Loucy (cell line): ENCODE measurements around the gene KCNMA1.

Source experiments
- H2AFZ ChIP-seq: fragments of 200-600 bp; sonication (generic); 2 replicates; pipeline ENCODE4 v1.6.0; 2016; ENCODE audit warnings: antibody characterized with exemption, mild to moderate bottlenecking, low read length, moderate library complexity
- H3F3A ChIP-seq: fragments of 200-600 bp; 2 replicates; pipeline ENCODE4 v1.6.0; 2016; ENCODE audit warnings: antibody characterized with exemption, low read depth, mild to moderate bottlenecking
- H3K27me3 ChIP-seq: fragments of 200-600 bp; sonication (generic); 2 replicates; pipeline ENCODE4 v1.6.1; 2014; ENCODE audit warnings: low read length, mild to moderate bottlenecking; ENCODE audit not compliant: insufficient read depth, poor library complexity, severe bottlenecking
- H3K36me3 ChIP-seq: fragments of 200-600 bp; sonication (generic); 2 replicates; pipeline ENCODE4 v1.6.1; 2016; ENCODE audit warnings: low read length; ENCODE audit not compliant: insufficient read depth
- H3K4me1 ChIP-seq: fragments of 200-600 bp; sonication (generic); 2 replicates; pipeline ENCODE4 v1.5.1; 2014; ENCODE audit warnings: low read length, mild to moderate bottlenecking; ENCODE audit not compliant: insufficient read depth, poor library complexity, severe bottlenecking
- H3K4me2 ChIP-seq: fragments of 200-600 bp; sonication (generic); 2 replicates; pipeline ENCODE4 v1.6.0; 2014; ENCODE audit warnings: antibody characterized with exemption, low read length, low read depth, mild to moderate bottlenecking; ENCODE audit not compliant: poor library complexity, severe bottlenecking
- H3K4me3 ChIP-seq: fragments of 200-600 bp; sonication (generic); 2 replicates; pipeline ENCODE4 v1.5.1; 2014; ENCODE audit warnings: low read length, mild to moderate bottlenecking, mixed read lengths; ENCODE audit not compliant: poor library complexity, severe bottlenecking
- H3K79me2 ChIP-seq: fragments of 200-600 bp; sonication (generic); 2 replicates; pipeline ENCODE4 v1.6.1; 2014; ENCODE audit warnings: low read length; ENCODE audit not compliant: insufficient read depth
- H3K9ac ChIP-seq: fragments of 200-600 bp; sonication (generic); 2 replicates; pipeline ENCODE4 v1.6.0; 2014; ENCODE audit warnings: mild to moderate bottlenecking, low read depth, low read length, moderate library complexity; ENCODE audit not compliant: poor library complexity, severe bottlenecking
- H3K9me2 ChIP-seq: fragments of 200-600 bp; sonication (generic); replicated peaks from 2 replicates; pipeline ENCODE4 v1.6.1; 2016; ENCODE audit warnings: low read depth, low read length, mixed read lengths
- H3K9me3 ChIP-seq: fragments of 200-600 bp; sonication (generic); 2 replicates; pipeline ENCODE4 v1.6.1; 2014; ENCODE audit warnings: mild to moderate bottlenecking, antibody characterized with exemption, low read length, low read depth; ENCODE audit not compliant: insufficient read depth
- H4K20me1 ChIP-seq: fragments of 200-600 bp; sonication (generic); 2 replicates; pipeline ENCODE4 v1.6.0; 2014; ENCODE audit warnings: antibody characterized with exemption, low read length, mild to moderate bottlenecking; ENCODE audit not compliant: insufficient read depth, poor library complexity, severe bottlenecking
- CTCF ChIP-seq: fragments of 200-600 bp; sonication (generic); conservative IDR thresholded peaks from 2 replicates; pipeline ENCODE4 v1.5.1; 2014; ENCODE audit warnings: mild to moderate bottlenecking, antibody characterized with exemption, low read length
- EZH2phosphoT487 ChIP-seq: fragments of 200-600 bp; IDR thresholded peaks from 2 replicates; pipeline ENCODE4 v1.6.1; 2018; ENCODE audit warnings: antibody characterized with exemption, mild to moderate bottlenecking, moderate library complexity, borderline replicate concordance

Gene KCNMA1

GRCh38 chr10:77635402-77636227, 2.0 kb downstream of the KCNMA1 start:
- Histone ChIP-seq H3F3A (no peaks in the 10 kb centered on the region), H3K9ac (no peak overlapping the region), H3K9me2 (no peaks in the 10 kb centered on the region), H3K4me2 (no peak overlapping the region), H3K9me3 (no peaks in the 10 kb centered on the region), H3K36me3 (no peaks in the 10 kb centered on the region), H3K4me3 (no peak overlapping the region), H3K27me3 (no peaks in the 10 kb centered on the region), H3K4me1 (no peaks in the 10 kb centered on the region), H3K79me2 (no peaks in the 10 kb centered on the region), H2AFZ (no peak overlapping the region), H4K20me1 (no peaks in the 10 kb centered on the region)
- TF ChIP-seq CTCF, result no peak

GRCh38 chr10:77634939-77635338, 2.7 kb downstream of the KCNMA1 start:
- H4K20me1 ChIP-seq, result no peaks in the 10 kb centered on the region
- H3K4me3 ChIP-seq, result no peak overlapping the region
- no peak for TF ChIP-seq EZH2phosphoT487
- TF ChIP-seq CTCF, result no peak
- no peak overlapping the region for H3K4me2 ChIP-seq
- no peaks in the 10 kb centered on the region for H3K4me1 ChIP-seq
- no peaks in the 10 kb centered on the region for H3K9me3 ChIP-seq
- H3K27me3 ChIP-seq, result no peaks in the 10 kb centered on the region
- H3K79me2 ChIP-seq, result no peaks in the 10 kb centered on the region
- H3K9ac ChIP-seq, result no peak overlapping the region
- no peaks in the 10 kb centered on the region for H3K36me3 ChIP-seq
- no peak overlapping the region for H2AFZ ChIP-seq
- no peaks in the 10 kb centered on the region for H3K9me2 ChIP-seq
- H3F3A ChIP-seq, result no peaks in the 10 kb centered on the region

GRCh38 chr10:77633376-77633775, 4.2 kb downstream of the KCNMA1 start:
- Histone ChIP-seq H3K79me2 (no peaks in the 10 kb centered on the region), H3K9ac (no peak overlapping the region), H3K27me3 (no peaks in the 10 kb centered on the region), H2AFZ (no peak overlapping the region), H3F3A (no peaks in the 10 kb centered on the region), H3K36me3 (no peaks in the 10 kb centered on the region), H3K9me2 (no peaks in the 10 kb centered on the region), H3K4me3 (no peak overlapping the region), H3K4me1 (no peaks in the 10 kb centered on the region), H4K20me1 (no peaks in the 10 kb centered on the region), H3K9me3 (no peaks in the 10 kb centered on the region), H3K4me2 (no peak overlapping the region)
- TF ChIP-seq EZH2phosphoT487 (no peak), CTCF (no peak)
